GM13976 (cell line): ENCODE data around the gene AQP7.
"Not testable (repeated sequence)": the region's sequence is repeated elsewhere in the genome, so short reads cannot be mapped to it uniquely, and the experiment has no call there.

Experiments used
- DNase-seq: peaks from one replicate; pipeline ENCODE4 v3.0.0; 2012; ENCODE audit warnings: low spot score
- in situ Hi-C: fragments of 300-500 bp; cut with MboI; formaldehyde crosslinking; loops from one replicate; pipeline ENCODE4 v1.12.0; 2022; ENCODE audit warnings: low sequenced_read_pairs, mixed read lengths, inconsistent platforms; ENCODE audit not compliant: unreplicated experiment
- TF ChIP-seq, protein P1 (sequence below): IDR thresholded peaks from 2 replicates; pipeline ENCODE4 v1.5.1; 2012; ENCODE audit warnings: borderline replicate concordance, mild to moderate bottlenecking; ENCODE audit not compliant: insufficient read depth; ENCODE audit errors: extremely low read depth, missing control alignments, control extremely low read depth

The AQP7 gene

DNA sequence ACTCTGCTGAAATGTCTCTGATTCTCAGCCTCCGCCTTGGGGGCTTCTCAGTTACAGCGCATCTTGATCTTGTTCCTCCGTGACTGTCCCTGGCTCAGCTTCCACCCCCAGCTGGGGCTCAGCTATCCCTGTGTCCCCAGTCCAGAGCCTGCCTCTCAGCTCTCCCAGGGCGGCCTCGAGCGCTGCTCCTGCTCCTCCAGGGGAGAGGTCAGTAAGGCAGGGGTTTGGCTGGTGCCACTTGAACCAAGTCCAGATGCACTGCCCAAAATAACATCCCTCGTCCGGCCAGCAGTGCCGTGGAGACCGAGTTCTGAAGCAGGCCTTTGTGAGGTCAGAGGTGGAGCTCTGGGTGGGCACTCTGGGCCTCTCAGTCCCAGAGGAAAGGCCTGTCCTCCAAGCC lies at the start of gene AQP7:
Gene AQP7 (minus strand): TSS at position 198 of the 400 bp plus-strand sequence. CDS start 1,306 bp downstream, outside the sequence.
- DNase-seq, in situ Hi-C loops: not testable (repeated sequence)

DNA sequence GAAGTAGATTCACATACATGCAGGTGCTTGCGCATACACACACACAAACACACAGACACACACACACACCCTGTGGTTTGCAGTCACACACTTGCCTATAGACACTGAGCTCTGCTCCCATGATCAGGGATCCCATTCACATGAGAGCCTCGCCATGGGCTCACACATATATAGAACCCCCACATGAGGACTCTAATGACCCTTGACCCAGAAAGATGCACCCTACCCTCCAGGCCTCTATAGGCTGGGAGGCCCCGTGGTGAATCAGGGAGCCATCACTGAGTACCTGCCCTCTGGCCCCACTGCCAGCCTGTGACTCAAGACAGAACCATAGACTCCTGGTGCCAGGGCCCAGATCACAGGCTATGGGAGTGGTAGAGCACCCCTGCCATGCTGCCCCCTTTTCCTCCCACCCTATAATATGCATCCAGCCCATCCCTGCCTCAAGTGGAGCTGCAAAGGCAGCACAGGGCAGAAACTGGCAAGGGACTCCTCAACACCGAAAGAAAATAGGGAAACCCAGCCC lies 48.3 kb upstream of the AQP7 start:
- TF ChIP-seq, protein P1, sequence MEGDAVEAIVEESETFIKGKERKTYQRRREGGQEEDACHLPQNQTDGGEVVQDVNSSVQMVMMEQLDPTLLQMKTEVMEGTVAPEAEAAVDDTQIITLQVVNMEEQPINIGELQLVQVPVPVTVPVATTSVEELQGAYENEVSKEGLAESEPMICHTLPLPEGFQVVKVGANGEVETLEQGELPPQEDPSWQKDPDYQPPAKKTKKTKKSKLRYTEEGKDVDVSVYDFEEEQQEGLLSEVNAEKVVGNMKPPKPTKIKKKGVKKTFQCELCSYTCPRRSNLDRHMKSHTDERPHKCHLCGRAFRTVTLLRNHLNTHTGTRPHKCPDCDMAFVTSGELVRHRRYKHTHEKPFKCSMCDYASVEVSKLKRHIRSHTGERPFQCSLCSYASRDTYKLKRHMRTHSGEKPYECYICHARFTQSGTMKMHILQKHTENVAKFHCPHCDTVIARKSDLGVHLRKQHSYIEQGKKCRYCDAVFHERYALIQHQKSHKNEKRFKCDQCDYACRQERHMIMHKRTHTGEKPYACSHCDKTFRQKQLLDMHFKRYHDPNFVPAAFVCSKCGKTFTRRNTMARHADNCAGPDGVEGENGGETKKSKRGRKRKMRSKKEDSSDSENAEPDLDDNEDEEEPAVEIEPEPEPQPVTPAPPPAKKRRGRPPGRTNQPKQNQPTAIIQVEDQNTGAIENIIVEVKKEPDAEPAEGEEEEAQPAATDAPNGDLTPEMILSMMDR: no peak
- no peak for DNase-seq
- in situ Hi-C loops: no loop called here

DNA sequence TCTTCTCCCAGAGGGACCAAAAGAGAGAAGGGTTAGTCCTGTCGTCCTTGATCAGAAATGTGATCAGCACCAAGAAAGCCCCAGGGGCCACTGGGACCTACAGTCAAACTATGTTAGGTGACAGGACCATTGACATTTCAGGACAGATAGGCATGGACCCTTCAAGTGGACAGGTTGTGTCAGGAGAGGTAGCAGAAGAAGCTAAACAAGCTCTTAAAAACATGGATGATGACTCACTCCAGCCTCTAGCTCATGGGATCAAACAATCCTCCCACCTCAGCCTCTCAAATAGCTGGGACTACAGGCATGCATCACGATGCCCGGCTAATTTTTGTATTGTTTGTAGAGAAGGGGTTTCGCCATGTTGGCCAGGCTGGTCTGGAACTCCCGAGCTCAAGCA lies 47.3 kb upstream of the AQP7 start:
- in situ Hi-C loops: no loop called here
- no peak for DNase-seq
- TF ChIP-seq, protein P1: no peak

DNA sequence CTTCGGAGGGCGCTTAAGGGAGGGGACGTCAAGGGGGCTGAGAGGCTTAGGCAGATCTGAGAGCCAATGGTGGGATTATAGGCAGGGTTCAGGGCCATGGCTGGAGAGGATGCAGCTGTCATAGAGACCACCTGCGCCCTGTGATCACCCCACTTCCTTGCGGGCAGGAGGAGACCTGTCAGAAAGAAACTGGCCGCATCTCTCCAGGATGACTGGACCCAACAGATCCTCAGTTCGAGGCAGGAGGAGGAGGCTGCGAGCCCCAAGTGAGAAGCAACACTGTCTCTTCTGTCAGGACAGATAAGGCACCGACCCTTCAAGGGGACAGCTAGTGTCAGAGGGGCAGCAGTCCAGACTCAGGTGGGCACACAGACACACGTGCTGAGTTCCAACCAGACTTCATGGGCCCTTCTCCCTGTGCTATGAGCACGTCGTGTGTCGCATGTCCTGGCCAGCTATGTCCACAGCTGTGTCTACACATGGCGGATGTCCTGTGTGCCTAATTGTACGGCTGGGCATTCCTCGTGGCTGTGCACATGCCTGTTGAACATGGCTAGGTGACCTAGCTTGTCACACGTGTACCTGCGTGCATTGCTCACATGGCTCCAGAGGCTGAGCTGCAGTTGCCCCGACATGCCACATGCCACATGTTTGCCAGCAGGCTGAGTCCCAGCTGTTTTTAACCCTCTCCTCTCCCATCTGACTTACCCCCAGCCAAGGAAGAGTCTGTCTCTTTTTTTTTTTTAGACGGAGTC lies 45.6 kb upstream of the AQP7 start:
- TF ChIP-seq, protein P1: no peak
- in situ Hi-C loops: no loop called here
- peak; percentile 44 for DNase-seq

DNA sequence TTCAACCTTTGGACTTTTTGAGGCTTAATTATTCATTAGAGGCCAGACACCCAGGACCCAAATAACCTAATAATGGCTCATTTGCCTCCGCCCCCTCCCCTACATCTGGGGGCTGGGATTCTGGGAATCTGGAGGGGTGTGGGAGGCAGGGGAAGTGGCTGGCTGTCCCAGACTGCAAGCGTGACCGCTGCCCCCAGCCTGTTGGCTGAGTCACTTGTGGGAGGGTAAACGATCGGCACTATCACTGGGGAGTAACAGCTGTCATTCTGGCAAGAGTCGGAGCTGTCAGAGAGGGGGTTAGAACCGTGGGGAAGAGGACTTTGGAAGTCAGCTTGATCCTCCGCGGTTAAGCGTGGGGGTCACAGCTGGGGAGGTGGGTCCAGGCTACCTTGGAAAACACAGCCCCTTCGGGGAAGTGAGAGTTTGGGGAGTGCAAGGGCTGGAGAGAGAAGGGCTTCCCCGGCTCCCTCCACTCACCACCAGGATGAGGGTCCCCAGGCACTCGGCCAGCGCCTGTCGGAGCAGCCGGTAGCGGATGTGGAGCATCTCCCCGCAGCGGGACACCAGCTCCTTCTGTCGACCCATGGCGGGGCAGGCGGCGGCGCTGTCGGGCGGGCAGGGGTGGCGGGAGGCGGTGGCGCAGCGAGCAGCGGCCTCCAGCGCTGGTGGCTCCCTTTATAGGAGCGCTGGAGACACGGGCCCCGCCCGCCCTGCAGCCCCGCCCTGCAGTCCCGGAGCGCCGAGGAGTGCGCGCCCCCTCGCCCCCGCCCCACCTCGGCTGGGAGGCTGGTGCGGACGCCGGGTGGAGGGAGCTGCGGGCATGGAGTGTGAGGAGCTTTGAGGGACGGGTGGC lies 44.8 kb upstream of the AQP7 start, which contains the start of gene AQP3:
Gene AQP3 (minus strand): TSS at position 648 of the 853 bp plus-strand sequence. CDS start 63 bp downstream, at position 585.
- in situ Hi-C loops: no loop called here
- TF ChIP-seq, protein P1: peak; percentile 37
- DNase-seq: peak; percentile 81

DNA sequence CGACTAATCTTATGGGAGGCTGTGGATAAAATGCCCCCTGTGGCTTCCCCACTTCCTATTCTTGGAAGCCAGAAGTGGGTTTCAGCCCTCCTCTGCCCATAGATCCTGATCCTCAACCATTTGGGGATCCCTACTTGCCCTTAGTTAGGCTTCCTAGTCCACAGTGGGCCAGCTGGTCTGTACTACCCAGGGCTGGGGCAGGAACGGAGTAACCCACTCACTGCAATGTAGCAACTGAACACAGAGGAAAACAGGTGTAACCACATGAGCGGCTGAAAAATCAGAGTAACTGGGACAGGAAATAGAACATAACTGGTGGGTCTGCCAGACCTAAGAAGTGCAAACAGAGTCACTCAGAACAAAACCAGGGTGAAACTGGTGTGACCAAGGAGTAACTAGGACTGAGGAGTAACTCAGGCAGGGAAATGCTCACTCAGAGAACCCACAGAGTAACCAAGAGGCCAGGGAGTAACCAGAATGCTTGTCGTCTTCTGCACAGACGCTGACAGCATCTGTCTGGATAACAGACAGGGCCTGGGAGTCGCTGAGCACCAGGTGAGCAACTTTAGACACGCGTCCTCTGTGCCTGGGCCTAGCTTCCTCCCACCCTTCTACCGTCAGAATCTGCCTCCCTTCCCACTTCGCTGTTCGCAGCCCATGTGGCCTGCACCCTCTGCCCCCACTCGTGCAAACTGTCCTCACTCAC lies 44.0 kb upstream of the AQP7 start:
- in situ Hi-C loops: no loop called here

More for the DNA sequence above, 44.0 kb upstream of the AQP7 start:
- TF ChIP-seq, protein P1: no peak
- DNase-seq: peak; percentile 76
